ENCODE results near the gene GSK3A.
"Not testable (repeated sequence)": the region's sequence is repeated elsewhere in the genome, so short reads cannot be mapped to it uniquely, and the experiment has no call there.

The GSK3A gene

DNA sequence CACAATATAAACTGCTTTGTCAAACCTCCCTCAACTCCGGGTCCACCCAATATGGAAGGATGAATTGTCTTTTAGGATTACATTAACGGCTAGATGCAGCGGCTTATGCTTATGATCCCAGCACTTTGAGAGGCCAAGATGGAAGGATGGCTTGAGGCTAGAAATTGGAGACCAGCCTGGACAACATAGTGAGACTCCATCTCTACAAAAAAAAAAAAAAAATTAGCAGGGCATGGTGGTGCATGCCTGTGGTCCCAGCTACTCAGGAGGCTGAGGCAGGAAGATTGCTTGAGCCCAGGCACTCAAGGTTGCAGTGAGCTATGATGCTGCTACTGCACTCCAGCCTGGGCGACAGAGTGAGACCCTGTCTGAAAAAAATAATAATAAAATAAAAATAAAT, 23.7 kb upstream of the GSK3A start:
- DNase-seq (ENCODE audit: low spot score in 2 of 2); H3K27ac Mint-ChIP-seq; ATAC-seq; H3K4me3 Mint-ChIP-seq; H3K9me3 Mint-ChIP-seq; H3K36me3 Mint-ChIP-seq: not testable (repeated sequence)
- H3K4me1 Mint-ChIP-seq: peaks cover 12% of the 10 kb centered on the region

GRCh38 chr19:42261763-42262162, 19.4 kb upstream of the GSK3A start:
- ATAC-seq: peak; percentile 87
- no peaks in the 10 kb centered on the region for H3K36me3 Mint-ChIP-seq
- no peak overlapping the region for H3K4me3 Mint-ChIP-seq
- no peaks in the 10 kb centered on the region for H3K9me3 Mint-ChIP-seq
- peaks cover 12% of the 10 kb centered on the region for H3K4me1 Mint-ChIP-seq
- peak overlapping the region; percentile 72 for H3K27ac Mint-ChIP-seq
- DNase-seq (ENCODE audit: low spot score in 2 of 2): no peak

- H3K36me3 Mint-ChIP-seq; H3K9me3 Mint-ChIP-seq; ATAC-seq; H3K27ac Mint-ChIP-seq; DNase-seq (ENCODE audit: low spot score in 2 of 2); H3K4me3 Mint-ChIP-seq: not testable (repeated sequence)
- H3K4me1 Mint-ChIP-seq: peaks cover 29% of the 10 kb centered on the region
Measured at GRCh38 chr19:42257842-42258241, 15.4 kb upstream of the GSK3A start.

DNA sequence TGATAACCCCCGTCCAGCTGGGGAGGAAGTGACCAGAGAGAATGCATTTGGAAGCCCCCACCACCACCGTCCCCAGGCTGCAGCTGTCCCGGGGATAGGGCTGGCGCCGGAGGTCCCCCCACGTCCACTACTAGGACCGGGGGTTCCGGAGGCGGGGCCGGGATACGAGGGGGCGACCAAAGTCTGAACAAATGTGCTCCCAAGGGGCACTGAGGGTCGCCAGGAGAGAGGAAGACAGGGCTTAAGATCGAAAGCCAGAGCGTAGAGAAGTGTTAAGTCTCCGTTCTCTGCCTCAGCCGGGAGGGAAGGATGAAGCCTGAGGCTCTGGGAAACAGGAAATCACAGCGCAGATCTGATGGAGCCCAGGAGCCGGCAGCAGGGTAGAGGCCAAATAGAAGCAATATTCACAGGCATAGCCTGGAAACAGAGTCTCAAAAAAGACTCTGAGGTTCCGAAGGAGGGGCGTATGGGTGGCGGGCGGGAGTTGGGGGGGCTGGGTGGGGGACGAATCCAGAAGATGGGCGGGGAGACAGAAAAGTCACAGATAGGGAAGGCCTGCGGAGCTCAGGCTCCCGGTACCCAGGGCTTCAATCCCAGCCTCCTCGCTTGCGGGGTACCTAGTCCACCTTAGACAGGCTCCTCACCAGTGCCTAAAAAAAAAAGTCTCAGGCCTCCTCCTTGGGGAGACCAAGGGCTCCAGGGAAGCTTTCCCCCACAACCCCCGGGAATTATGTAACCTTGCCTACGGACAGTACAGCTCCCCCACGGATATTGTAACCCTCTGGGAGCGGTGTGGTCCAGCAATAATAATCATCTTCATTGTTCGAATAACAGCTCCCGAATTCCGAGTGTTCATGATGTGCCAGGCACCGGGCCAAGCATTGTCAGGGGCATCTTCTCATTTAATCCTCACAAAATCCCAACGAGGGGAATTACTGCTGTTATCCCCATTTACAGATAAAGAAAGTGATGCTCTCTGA, 13.7 kb upstream of the GSK3A start:
- H3K9me3 Mint-ChIP-seq: no peaks in the 10 kb centered on the region
- DNase-seq (ENCODE audit: low spot score in 2 of 2): no peak
- peaks cover 32% of the 10 kb centered on the region for H3K4me1 Mint-ChIP-seq
- peak overlapping the region; percentile 95 for H3K4me3 Mint-ChIP-seq
- peaks cover 8% of the 10 kb centered on the region for H3K36me3 Mint-ChIP-seq
- ATAC-seq: no peak
- H3K27ac Mint-ChIP-seq: peak overlapping the region; percentile 99

GRCh38 chr19:42254850-42255765, 12.7 kb upstream of the GSK3A start, which contains the start of gene ERF:
TSS of gene ERF (minus strand) at chr19:42255128. CDS start at chr19:42254999, 129 bp downstream.
- DNase-seq (ENCODE audit: low spot score in 2 of 2) (peak; percentile 94 to 97), ATAC-seq (peak; percentile 88)
- Mint-ChIP-seq H3K4me3 (peak within 1 kb of the TSS; percentile 95), H3K9me3 (no peaks in the 10 kb centered on the region), H3K36me3 (peaks cover 8% of the 10 kb centered on the region), H3K4me1 (peaks cover 32% of the 10 kb centered on the region), H3K27ac (peak within 1 kb of the TSS; percentile 99)

GRCh38 chr19:42254089-42254849, 11.9 kb upstream of the GSK3A start:
- Mint-ChIP-seq H3K4me1 (peaks cover 32% of the 10 kb centered on the region), H3K27ac (peak overlapping the region; percentile 99), H3K9me3 (no peaks in the 10 kb centered on the region), H3K36me3 (peaks cover 16% of the 10 kb centered on the region), H3K4me3 (peak overlapping the region; percentile 95)
- ATAC-seq (peak; percentile 42), DNase-seq (ENCODE audit: low spot score in 2 of 2) (peak; percentile 50 to 87)

GRCh38 chr19:42253245-42254088, 11.1 kb upstream of the GSK3A start:
- DNase-seq (ENCODE audit: low spot score in 2 of 2): peak; percentile 34 to 80
- Mint-ChIP-seq H3K4me1 (peaks cover 32% of the 10 kb centered on the region), H3K4me3 (peak overlapping the region; percentile 95), H3K27ac (peak overlapping the region; percentile 99), H3K36me3 (peaks cover 24% of the 10 kb centered on the region), H3K9me3 (no peaks in the 10 kb centered on the region)
- ATAC-seq: peak; percentile 23

DNA sequence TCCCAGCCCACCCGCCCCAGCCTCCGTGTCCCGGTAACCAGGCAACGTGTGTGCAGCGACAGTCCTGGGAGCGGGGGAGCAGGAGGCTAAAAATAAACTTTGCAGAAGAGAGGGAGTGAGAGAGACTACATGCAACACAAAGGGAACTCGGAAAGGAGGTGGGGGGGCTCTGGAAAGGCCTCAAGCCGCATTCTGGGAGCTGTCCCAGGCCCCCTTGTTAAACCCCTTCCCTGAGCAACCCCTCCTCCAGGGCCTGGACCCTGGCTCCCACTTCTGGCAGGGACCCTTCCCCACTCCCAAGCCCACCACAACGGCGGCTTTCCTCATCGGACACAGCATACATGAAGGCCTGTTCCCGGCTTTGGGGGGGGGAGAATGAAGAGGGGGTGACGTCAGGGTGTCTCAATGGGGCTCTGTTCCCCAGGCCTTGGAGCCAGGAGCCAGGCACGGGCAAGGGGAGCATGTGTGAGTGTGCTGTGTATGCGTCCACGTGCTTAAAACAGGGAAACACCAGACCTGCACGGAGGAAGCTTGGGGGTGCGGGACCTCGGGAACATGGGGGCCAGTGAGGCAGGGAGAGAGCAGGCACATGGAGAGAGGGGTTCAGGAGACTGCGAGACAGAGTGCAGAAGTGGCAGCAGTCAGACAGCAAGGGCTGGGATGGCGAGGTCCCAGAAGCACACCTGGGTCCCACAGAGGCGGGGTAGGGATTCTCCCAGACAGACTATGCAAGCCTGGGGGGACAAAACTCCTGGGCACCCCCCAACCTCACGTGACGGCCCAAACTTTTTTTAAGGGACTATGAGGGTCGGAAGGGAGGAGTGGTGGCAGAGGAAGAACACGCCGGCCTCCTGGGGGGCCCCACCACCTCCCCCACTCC, 10.2 kb upstream of the GSK3A start:
- H3K36me3 Mint-ChIP-seq: peaks cover 25% of the 10 kb centered on the region
- peaks cover 32% of the 10 kb centered on the region for H3K4me1 Mint-ChIP-seq
- ATAC-seq (no peak), DNase-seq (ENCODE audit: low spot score in 2 of 2) (no peak)
- H3K27ac Mint-ChIP-seq: peak overlapping the region; percentile 99
- H3K9me3 Mint-ChIP-seq: no peaks in the 10 kb centered on the region
- peak overlapping the region; percentile 95 for H3K4me3 Mint-ChIP-seq

GRCh38 chr19:42251572-42252358, 9.4 kb upstream of the GSK3A start:
- ATAC-seq (no peak), DNase-seq (ENCODE audit: low spot score in 2 of 2) (no peak)
- Mint-ChIP-seq H3K4me1 (peaks cover 35% of the 10 kb centered on the region), H3K27ac (peak overlapping the region; percentile 99), H3K4me3 (peak overlapping the region; percentile 95), H3K36me3 (peaks cover 25% of the 10 kb centered on the region), H3K9me3 (no peaks in the 10 kb centered on the region)

GRCh38 chr19:42250666-42251531, 8.5 kb upstream of the GSK3A start:
- ATAC-seq (no peak), DNase-seq (ENCODE audit: low spot score in 2 of 2) (no peak)
- Mint-ChIP-seq H3K4me3 (peak overlapping the region; percentile 95), H3K4me1 (peaks cover 34% of the 10 kb centered on the region), H3K27ac (peak overlapping the region; percentile 99), H3K9me3 (no peaks in the 10 kb centered on the region), H3K36me3 (peaks cover 32% of the 10 kb centered on the region)

GRCh38 chr19:42250183-42250665, 7.8 kb upstream of the GSK3A start:
- peaks cover 37% of the 10 kb centered on the region for H3K36me3 Mint-ChIP-seq
- H3K27ac Mint-ChIP-seq: peak overlapping the region; percentile 23
- ATAC-seq: no peak
- peaks cover 36% of the 10 kb centered on the region for H3K4me1 Mint-ChIP-seq
- no peak for DNase-seq (ENCODE audit: low spot score in 2 of 2)
- H3K9me3 Mint-ChIP-seq: no peaks in the 10 kb centered on the region
- peak overlapping the region; percentile 95 for H3K4me3 Mint-ChIP-seq

GRCh38 chr19:42249769-42250168, 7.4 kb upstream of the GSK3A start:
- Mint-ChIP-seq H3K9me3 (no peaks in the 10 kb centered on the region), H3K27ac (peak overlapping the region; percentile 23), H3K4me1 (peaks cover 41% of the 10 kb centered on the region), H3K4me3 (no peak overlapping the region), H3K36me3 (peaks cover 40% of the 10 kb centered on the region)
- no peak for ATAC-seq
- DNase-seq (ENCODE audit: low spot score in 2 of 2): no peak
